GM19240 (cell line): ENCODE data around the gene RDH16.
"Not testable (repeated sequence)": the region's sequence is repeated elsewhere in the genome, so short reads cannot be mapped to it uniquely, and the experiment has no call there.

Experiments
- DNase-seq: peaks from one replicate; pipeline ENCODE4 v3.0.0; 2011; ENCODE audit warnings: low spot score; ENCODE audit not compliant: insufficient read length

RDH16 gene

GRCh38 chr12:56954958-56955355, 2.5 kb downstream of the RDH16 start:
- no peak for DNase-seq

- no peak for DNase-seq
These were observed 3.1 kb downstream of the RDH16 start for GRCh38 chr12:56954057-56954957.

- DNase-seq: no peak
These were observed 4.1 kb downstream of the RDH16 start for GRCh38 chr12:56953314-56953713.

GRCh38 chr12:56951582-56952339, 5.6 kb downstream of the RDH16 start:
- DNase-seq: no peak

- DNase-seq: no peak
These were observed 8.5 kb downstream of the RDH16 start for GRCh38 chr12:56948881-56949280.

GRCh38 chr12:56948457-56948777, 9.0 kb downstream of the RDH16 start:
- no peak for DNase-seq

- DNase-seq: no peak
These were observed 9.6 kb downstream of the RDH16 start for GRCh38 chr12:56947633-56948456.

- DNase-seq: no peak
These were observed 13.5 kb downstream of the RDH16 start for GRCh38 chr12:56943878-56944277.

GRCh38 chr12:56943374-56943773, 14.0 kb downstream of the RDH16 start:
- not testable (repeated sequence) for DNase-seq

GRCh38 chr12:56941299-56942017, 15.9 kb downstream of the RDH16 start:
- DNase-seq: no peak

GRCh38 chr12:56940942-56941298, 16.5 kb downstream of the RDH16 start:
- DNase-seq: not testable (repeated sequence)

GRCh38 chr12:56935752-56936151, 21.7 kb downstream of the RDH16 start:
- no peak for DNase-seq

GRCh38 chr12:56935157-56935556, 22.3 kb downstream of the RDH16 start:
- no peak for DNase-seq

GRCh38 chr12:56933826-56934625, 23.4 kb downstream of the RDH16 start, which contains the start of gene SDR9C7:
SDR9C7 (minus strand) TSS chr12:56934408; CDS start chr12:56934261, 147 bp downstream.
- DNase-seq: no peak

GRCh38 chr12:56932867-56933266, 24.5 kb downstream of the RDH16 start:
- no peak for DNase-seq

- no peak for DNase-seq
These were observed 25.3 kb downstream of the RDH16 start for GRCh38 chr12:56932146-56932545.

GRCh38 chr12:56931474-56931978, 25.9 kb downstream of the RDH16 start:
- DNase-seq: no peak

GRCh38 chr12:56930241-56930640, 27.2 kb downstream of the RDH16 start:
- DNase-seq: no peak

- DNase-seq: no peak
These were observed 27.6 kb downstream of the RDH16 start for GRCh38 chr12:56929780-56930179.

- DNase-seq: no peak
These were observed 29.1 kb downstream of the RDH16 start for GRCh38 chr12:56928262-56928661.
